ENCODE results near the gene KRT10. TPM values are rescaled to one million over a fixed set of nuclear protein-coding genes. Genes with fewer than 3 reads are reported as not detected.
A peak's percentile ranks its signal among the peaks of the same experiment; 100 is the strongest.
"Not testable (repeated sequence)": the region's sequence is repeated elsewhere in the genome, so short reads cannot be mapped to it uniquely, and the experiment has no call there.

The KRT10 gene
- 10 to 100 TPM; 41.9 to 48.6 TPM for total RNA-seq

- peaks cover 39% of the 10 kb centered on the region for H3K36me3 Mint-ChIP-seq
- peaks cover 28% of the 10 kb centered on the region for H3K4me1 Mint-ChIP-seq
- DNase-seq = no peak
- H3K27ac Mint-ChIP-seq = no peak within 1 kb of the TSS
- no peak within 1 kb of the TSS for H3K4me3 Mint-ChIP-seq
- H3K27me3 Mint-ChIP-seq = peaks cover 6% of the 10 kb centered on the region
- H3K9me3 Mint-ChIP-seq = peaks cover 2% of the 10 kb centered on the region
These were observed at the start of gene KRT10 for GRCh38 chr17:40822132-40822812. KRT10 (minus strand) TSS chr17:40822614; CDS start chr17:40822585, 29 bp downstream.

- Mint-ChIP-seq H3K4me1 (no peaks in the 10 kb centered on the region), H3K36me3 (no peaks in the 10 kb centered on the region), H3K9me3 (no peaks in the 10 kb centered on the region), H3K4me3 (no peak overlapping the region), H3K27ac (no peak overlapping the region), H3K27me3 (peaks cover 16% of the 10 kb centered on the region)
- DNase-seq = no peak
These were observed 48.9 kb upstream of the KRT10 start for GRCh38 chr17:40871316-40871715.

- Mint-ChIP-seq H3K9me3 (no peaks in the 10 kb centered on the region), H3K36me3 (no peaks in the 10 kb centered on the region), H3K27me3 (peaks cover 21% of the 10 kb centered on the region), H3K4me1 (no peaks in the 10 kb centered on the region), H3K27ac (no peak overlapping the region), H3K4me3 (no peak overlapping the region)
- DNase-seq = no peak
These were observed 47.7 kb upstream of the KRT10 start for GRCh38 chr17:40870136-40870535.

- Mint-ChIP-seq H3K27ac (no peak within 1 kb of the TSS), H3K4me3 (no peak within 1 kb of the TSS), H3K36me3 (no peaks in the 10 kb centered on the region), H3K9me3 (no peaks in the 10 kb centered on the region), H3K4me1 (no peaks in the 10 kb centered on the region), H3K27me3 (peaks cover 30% of the 10 kb centered on the region)
- no peak for DNase-seq
These were observed 44.4 kb upstream of the KRT10 start, which contains the start of gene KRT12 for GRCh38 chr17:40866838-40867237. KRT12 (minus strand) TSS chr17:40867223; CDS start chr17:40867186, 37 bp downstream.

- DNase-seq = no peak
- H3K27ac Mint-ChIP-seq = no peak overlapping the region
- H3K4me3 Mint-ChIP-seq = no peak overlapping the region
- peaks cover 23% of the 10 kb centered on the region for H3K27me3 Mint-ChIP-seq
- no peaks in the 10 kb centered on the region for H3K9me3 Mint-ChIP-seq
- H3K36me3 Mint-ChIP-seq = no peaks in the 10 kb centered on the region
- no peaks in the 10 kb centered on the region for H3K4me1 Mint-ChIP-seq
These were observed 42.4 kb upstream of the KRT10 start for GRCh38 chr17:40864661-40865390.

GRCh38 chr17:40862985-40863733, 40.7 kb upstream of the KRT10 start:
- peaks cover 20% of the 10 kb centered on the region for H3K27me3 Mint-ChIP-seq
- no peak overlapping the region for H3K4me3 Mint-ChIP-seq

GRCh38 chr17:40859536-40859935, 37.1 kb upstream of the KRT10 start:
- no peaks in the 10 kb centered on the region for H3K9me3 Mint-ChIP-seq
- peaks cover 7% of the 10 kb centered on the region for H3K27me3 Mint-ChIP-seq
- no peak overlapping the region for H3K27ac Mint-ChIP-seq
- H3K36me3 Mint-ChIP-seq = no peaks in the 10 kb centered on the region
- no peak for DNase-seq
- H3K4me1 Mint-ChIP-seq = peaks cover 3% of the 10 kb centered on the region
- H3K4me3 Mint-ChIP-seq = no peak overlapping the region

More at GRCh38 chr17:40862985-40863733, 40.7 kb upstream of the KRT10 start:
- Mint-ChIP-seq H3K36me3 (no peaks in the 10 kb centered on the region), H3K9me3 (no peaks in the 10 kb centered on the region), H3K27ac (no peak overlapping the region), H3K4me1 (no peaks in the 10 kb centered on the region)
- DNase-seq = peak; percentile 23

- not testable (repeated sequence) for H3K27ac Mint-ChIP-seq, H3K9me3 Mint-ChIP-seq, H3K4me3 Mint-ChIP-seq, H3K27me3 Mint-ChIP-seq, DNase-seq, H3K36me3 Mint-ChIP-seq, H3K4me1 Mint-ChIP-seq
These were observed 36.3 kb upstream of the KRT10 start for GRCh38 chr17:40858667-40859066.

- Mint-ChIP-seq H3K4me1 (peaks cover 3% of the 10 kb centered on the region), H3K27me3 (peaks cover 8% of the 10 kb centered on the region), H3K36me3 (no peaks in the 10 kb centered on the region), H3K9me3 (no peaks in the 10 kb centered on the region), H3K4me3 (no peak overlapping the region), H3K27ac (no peak overlapping the region)
- DNase-seq = no peak
These were observed 35.1 kb upstream of the KRT10 start for GRCh38 chr17:40857535-40857934.

- no peak overlapping the region for H3K27ac Mint-ChIP-seq
- peaks cover 3% of the 10 kb centered on the region for H3K4me1 Mint-ChIP-seq
- no peak for DNase-seq
- H3K9me3 Mint-ChIP-seq = no peaks in the 10 kb centered on the region
- H3K36me3 Mint-ChIP-seq = no peaks in the 10 kb centered on the region
- peaks cover 8% of the 10 kb centered on the region for H3K27me3 Mint-ChIP-seq
- no peak overlapping the region for H3K4me3 Mint-ChIP-seq
These were observed 31.9 kb upstream of the KRT10 start for GRCh38 chr17:40854175-40854814.

GRCh38 chr17:40852364-40852763, 29.9 kb upstream of the KRT10 start:
- Mint-ChIP-seq H3K9me3 (no peaks in the 10 kb centered on the region), H3K36me3 (no peaks in the 10 kb centered on the region), H3K4me3 (no peak overlapping the region), H3K27me3 (peaks cover 8% of the 10 kb centered on the region), H3K27ac (no peak overlapping the region), H3K4me1 (peaks cover 3% of the 10 kb centered on the region)
- DNase-seq = no peak

- Mint-ChIP-seq H3K4me1 (no peaks in the 10 kb centered on the region), H3K36me3 (no peaks in the 10 kb centered on the region)
- DNase-seq = no peak
These were observed 28.0 kb upstream of the KRT10 start for GRCh38 chr17:40850293-40850972.

GRCh38 chr17:40849723-40850122, 27.3 kb upstream of the KRT10 start:
- no peaks in the 10 kb centered on the region for H3K9me3 Mint-ChIP-seq
- no peak for DNase-seq
- H3K27me3 Mint-ChIP-seq = peaks cover 16% of the 10 kb centered on the region
- H3K4me3 Mint-ChIP-seq = no peak overlapping the region
- H3K36me3 Mint-ChIP-seq = no peaks in the 10 kb centered on the region
- no peak overlapping the region for H3K27ac Mint-ChIP-seq
- H3K4me1 Mint-ChIP-seq = no peaks in the 10 kb centered on the region

More at GRCh38 chr17:40850293-40850972, 28.0 kb upstream of the KRT10 start:
- Mint-ChIP-seq H3K27ac (no peak overlapping the region), H3K27me3 (peaks cover 14% of the 10 kb centered on the region), H3K4me3 (no peak overlapping the region), H3K9me3 (no peaks in the 10 kb centered on the region)

GRCh38 chr17:40848583-40849235, 26.3 kb upstream of the KRT10 start:
- Mint-ChIP-seq H3K36me3 (no peaks in the 10 kb centered on the region), H3K9me3 (no peaks in the 10 kb centered on the region), H3K27ac (no peak overlapping the region), H3K4me3 (no peak overlapping the region), H3K4me1 (no peaks in the 10 kb centered on the region), H3K27me3 (peaks cover 20% of the 10 kb centered on the region)
- no peak for DNase-seq

Measured in activated naive CD8-positive, alpha-beta T cell treated with anti-CD3 and anti-CD28 coated beads for 36 hours (primary cell).